Measurements from ENCODE around the gene MRAS. TPM values are rescaled to one million over a fixed set of nuclear protein-coding genes. Genes with fewer than 3 reads are reported as not detected.
A peak's percentile ranks its signal among the peaks of the same experiment; 100 is the strongest.

MRAS gene
- total and polyA plus RNA-seq, 2 of the 13 experiments (the other 11 are each of a cell fraction or from before 2014, with no cell fraction given) = 8.8 to 36.2 TPM

DNA sequence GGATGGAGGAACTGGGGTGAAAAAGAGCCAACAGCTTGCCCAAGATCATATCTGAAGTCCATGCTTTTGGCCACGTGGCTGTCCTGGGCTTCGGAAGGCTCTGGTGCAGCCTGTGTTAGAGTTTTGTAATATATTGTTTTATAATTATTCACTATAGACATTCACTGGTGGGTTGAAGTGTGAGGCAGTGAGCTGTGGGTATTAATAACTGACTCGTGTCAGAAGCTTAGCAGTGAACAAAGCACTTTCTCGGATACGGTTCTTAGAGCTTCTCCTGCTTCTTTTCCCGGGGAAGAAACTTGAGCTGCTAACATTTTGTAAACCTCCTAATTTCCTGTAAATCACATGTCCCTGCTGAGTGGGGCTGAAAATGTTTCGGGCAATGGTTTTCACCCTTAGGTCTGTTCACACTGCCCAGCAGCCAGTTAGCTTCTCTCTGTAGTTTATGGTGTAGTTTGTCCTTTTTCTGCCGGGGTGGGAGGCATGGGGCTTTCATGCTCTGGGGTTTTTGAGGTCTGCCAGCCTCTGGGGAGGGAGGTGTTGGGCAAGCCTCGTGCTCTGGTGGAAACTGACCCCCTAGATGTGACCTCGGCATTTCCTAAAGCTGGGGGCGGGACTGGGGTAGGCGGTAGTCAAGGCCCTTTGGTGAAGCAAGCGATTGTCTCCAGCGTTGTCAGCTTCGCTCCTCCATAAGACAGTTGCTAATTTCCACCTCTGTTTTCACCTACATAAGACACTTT is 1.7 kb downstream of the MRAS start (continued):
- TF ChIP-seq NFIB (CRISPR knock-in tag; IDR thresholded peaks at IDR 0.05; ENCODE audit: borderline replicate concordance) = no peak
- no peak for TF ChIP-seq ZNF234 (CRISPR knock-in tag; conservative IDR thresholded peaks at IDR 0.05)
- TF ChIP-seq GTF3A (CRISPR knock-in tag; conservative IDR thresholded peaks at IDR 0.05) = no peak
- TF ChIP-seq HNRNPLL (IDR thresholded peaks at IDR 0.05; ENCODE audit: low read depth, low read length, poor library complexity, severe bottlenecking) = no peak
- TF ChIP-seq ZNF572 (CRISPR knock-in tag; IDR thresholded peaks at IDR 0.05) = no peak
- TF ChIP-seq ZNF652 (CRISPR knock-in tag; IDR thresholded peaks at IDR 0.05; ENCODE audit: borderline replicate concordance, low read depth) = no peak
- TF ChIP-seq, protein P1, sequence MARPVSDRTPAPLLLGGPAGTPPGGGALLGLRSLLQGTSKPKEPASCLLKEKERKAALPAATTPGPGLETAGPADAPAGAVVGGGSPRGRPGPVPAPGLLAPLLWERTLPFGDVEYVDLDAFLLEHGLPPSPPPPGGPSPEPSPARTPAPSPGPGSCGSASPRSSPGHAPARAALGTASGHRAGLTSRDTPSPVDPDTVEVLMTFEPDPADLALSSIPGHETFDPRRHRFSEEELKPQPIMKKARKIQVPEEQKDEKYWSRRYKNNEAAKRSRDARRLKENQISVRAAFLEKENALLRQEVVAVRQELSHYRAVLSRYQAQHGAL (CRISPR knock-in tag; IDR thresholded peaks at IDR 0.05; ENCODE audit: not compliant biosample characterization) = no peak
- TF ChIP-seq CENPT (CRISPR knock-in tag; IDR thresholded peaks at IDR 0.05; ENCODE audit: low read depth) = no peak
- no peak for TF ChIP-seq JARID2 (CRISPR knock-in tag; IDR thresholded peaks at IDR 0.05; ENCODE audit: insufficient replicate concordance)
- TF ChIP-seq KMT2A (CRISPR knock-in tag; IDR thresholded peaks at IDR 0.05) = no peak
- TF ChIP-seq CHD4 (IDR thresholded peaks at IDR 0.05; ENCODE audit: borderline replicate concordance, low read length) = no peak
- no peak for TF ChIP-seq ZNF788 (CRISPR knock-in tag; IDR thresholded peaks at IDR 0.05; ENCODE audit: borderline replicate concordance)
- TF ChIP-seq ZGPAT (CRISPR knock-in tag; IDR thresholded peaks at IDR 0.05) = no peak
- 0 out of 2 replicates have a peak, but pooled peaks have one; percentile 22 for TF ChIP-seq NR2C2 (CRISPR knock-in tag; IDR thresholded peaks at IDR 0.05; ENCODE audit: borderline replicate concordance)
- no peak for TF ChIP-seq HNRNPL (IDR thresholded peaks at IDR 0.05; ENCODE audit: low read depth, low read length)
- TF ChIP-seq, protein P2, sequence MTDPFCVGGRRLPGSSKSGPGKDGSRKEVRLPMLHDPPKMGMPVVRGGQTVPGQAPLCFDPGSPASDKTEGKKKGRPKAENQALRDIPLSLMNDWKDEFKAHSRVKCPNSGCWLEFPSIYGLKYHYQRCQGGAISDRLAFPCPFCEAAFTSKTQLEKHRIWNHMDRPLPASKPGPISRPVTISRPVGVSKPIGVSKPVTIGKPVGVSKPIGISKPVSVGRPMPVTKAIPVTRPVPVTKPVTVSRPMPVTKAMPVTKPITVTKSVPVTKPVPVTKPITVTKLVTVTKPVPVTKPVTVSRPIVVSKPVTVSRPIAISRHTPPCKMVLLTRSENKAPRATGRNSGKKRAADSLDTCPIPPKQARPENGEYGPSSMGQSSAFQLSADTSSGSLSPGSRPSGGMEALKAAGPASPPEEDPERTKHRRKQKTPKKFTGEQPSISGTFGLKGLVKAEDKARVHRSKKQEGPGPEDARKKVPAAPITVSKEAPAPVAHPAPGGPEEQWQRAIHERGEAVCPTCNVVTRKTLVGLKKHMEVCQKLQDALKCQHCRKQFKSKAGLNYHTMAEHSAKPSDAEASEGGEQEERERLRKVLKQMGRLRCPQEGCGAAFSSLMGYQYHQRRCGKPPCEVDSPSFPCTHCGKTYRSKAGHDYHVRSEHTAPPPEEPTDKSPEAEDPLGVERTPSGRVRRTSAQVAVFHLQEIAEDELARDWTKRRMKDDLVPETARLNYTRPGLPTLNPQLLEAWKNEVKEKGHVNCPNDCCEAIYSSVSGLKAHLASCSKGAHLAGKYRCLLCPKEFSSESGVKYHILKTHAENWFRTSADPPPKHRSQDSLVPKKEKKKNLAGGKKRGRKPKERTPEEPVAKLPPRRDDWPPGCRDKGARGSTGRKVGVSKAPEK (CRISPR knock-in tag; IDR thresholded peaks at IDR 0.05; ENCODE audit: borderline replicate concordance) = no peak
- no peak for TF ChIP-seq ZNF274 (CRISPR knock-in tag; IDR thresholded peaks at IDR 0.05)
- no peak for TF ChIP-seq IRF2 (CRISPR knock-in tag; IDR thresholded peaks at IDR 0.05)
- TF ChIP-seq SOX13 (IDR thresholded peaks at IDR 0.05) = no peak
- TF ChIP-seq SOX13 (CRISPR knock-in tag; conservative IDR thresholded peaks at IDR 0.05 in 1 of 2, IDR thresholded peaks at IDR 0.05 in 1 of 2) = peak in 1 of 2 experiments; percentile 23; a peak in 1 of 4 replicates
- TF ChIP-seq SNAI1 (CRISPR knock-in tag; IDR thresholded peaks at IDR 0.05; ENCODE audit: borderline replicate concordance) = no peak
- TF ChIP-seq ZNF12 (CRISPR knock-in tag; IDR thresholded peaks at IDR 0.05) = no peak
